ENCODE data around the gene CLP1. TPM values are rescaled to one million over a fixed set of nuclear protein-coding genes. Genes with fewer than 3 reads are reported as not detected.
A peak's percentile ranks its signal among the peaks of the same experiment; 100 is the strongest.

Gene CLP1
- total RNA-seq, 2 experiments from 2014 or later = 16.2 to 16.9 TPM

DNA sequence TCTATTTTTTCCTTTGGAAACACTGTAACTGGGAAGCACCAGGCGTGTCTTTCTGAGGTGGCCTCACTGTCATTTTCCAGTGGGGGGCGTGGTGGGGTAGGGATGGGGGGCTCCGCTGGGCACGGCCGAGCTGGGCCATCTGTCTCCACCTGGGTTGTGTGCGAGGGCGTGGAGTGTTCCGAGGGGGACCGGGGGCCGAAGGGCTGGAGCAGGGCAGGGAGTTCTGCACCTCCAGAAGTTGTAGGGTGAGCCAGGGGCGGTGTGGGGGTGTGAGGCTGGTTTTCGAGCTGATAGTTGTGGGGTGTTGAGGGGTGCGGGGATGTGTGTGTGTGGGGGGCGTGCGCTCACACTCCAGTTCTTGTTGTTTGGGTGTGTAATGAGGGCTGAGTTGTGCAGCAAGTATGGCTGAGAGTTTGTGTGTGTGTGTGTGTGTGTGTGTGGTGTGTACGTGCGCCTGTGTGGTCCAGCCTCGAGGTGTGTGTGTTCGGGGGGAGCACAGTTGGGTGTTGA, 18.7 kb upstream of the CLP1 start:
- ATAC-seq = peak; percentile 48
- Mint-ChIP-seq H3K27me3 (peaks cover 33% of the 10 kb centered on the region), H3K4me1 (ENCODE audit: low read depth) (peaks cover 17% of the 10 kb centered on the region), H3K27ac (peak overlapping the region; percentile 54), H3K4me3 (peak overlapping the region; percentile 78), H3K36me3 (ENCODE audit: low read depth) (no peaks in the 10 kb centered on the region), H3K9me3 (no peaks in the 10 kb centered on the region)
- intact Hi-C loops (cut with micrococcal nuclease) = loop anchor here (5.0 kb wide), 1 partner anchor 292 kb away; no protein-coding TSS in a partner anchor
- POLR2A ChIA-PET = interaction anchor here (1.1 to 3.8 kb wide), 3 partner anchors 66 to 71 kb away, joined by 3 to 33 read pairs (median 3); partner anchors contain the start of gene UBE2L6
- CTCF ChIA-PET = interaction anchor here (1.3 to 11.7 kb wide), 8 partner anchors 8 to 181 kb away, joined by 3 to 346 read pairs (median 23); partner anchors contain the start of genes CLP1 and UBE2L6
- peak; percentile 14 for TF ChIP-seq CTCF (IDR thresholded peaks at IDR 0.05)
- peak; percentile 35 for DNase-seq

DNA sequence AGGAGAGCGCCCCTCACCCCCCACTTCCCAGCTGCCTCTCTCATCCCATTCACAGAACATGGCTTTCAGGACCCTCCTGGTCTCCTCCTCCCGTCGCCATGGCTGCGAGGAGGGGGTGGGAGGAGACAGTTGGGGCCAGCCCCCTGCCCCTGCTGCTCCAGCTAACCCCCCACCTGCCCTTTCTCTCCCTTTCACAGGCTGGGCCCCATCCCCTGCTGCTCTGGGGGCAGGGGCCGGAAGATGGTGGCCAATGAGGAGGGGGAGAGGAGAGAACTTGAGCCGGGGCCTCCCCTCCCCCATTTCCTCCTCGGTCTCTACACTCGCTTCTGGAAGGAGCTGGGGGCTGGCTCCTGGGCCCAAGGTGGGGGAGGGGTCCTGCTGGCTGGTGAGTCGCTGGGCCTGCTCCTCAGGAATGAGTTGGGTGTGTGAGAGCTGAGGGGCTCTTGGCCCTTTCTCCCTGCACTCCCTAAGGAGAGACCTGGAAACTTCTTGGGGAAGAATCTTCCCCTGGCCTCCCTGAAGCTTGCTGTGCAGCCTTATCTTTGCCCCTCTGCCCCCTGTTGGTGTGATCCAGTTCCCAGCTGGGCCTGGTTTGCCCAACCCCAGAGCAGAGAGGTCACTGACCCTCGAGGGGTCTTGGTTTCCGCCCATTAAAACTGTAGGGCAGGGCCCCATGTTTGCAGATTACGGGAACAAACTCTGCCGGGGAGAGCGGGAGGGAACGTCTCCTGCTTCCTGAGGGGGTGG, 18.1 kb upstream of the CLP1 start:
- H3K27me3 Mint-ChIP-seq = peaks cover 28% of the 10 kb centered on the region
- no peaks in the 10 kb centered on the region for H3K36me3 Mint-ChIP-seq (ENCODE audit: low read depth)
- POLR2A ChIA-PET = interaction anchor here (1.1 to 3.8 kb wide), 3 partner anchors 9 to 71 kb away, joined by 3 to 33 read pairs (median 8); partner anchors contain the start of gene UBE2L6
- intact Hi-C loops (cut with micrococcal nuclease) = loop anchor here (5.0 kb wide), 1 partner anchor 292 kb away; no protein-coding TSS in a partner anchor
- CTCF ChIA-PET = interaction anchor here (0.8 to 11.7 kb wide), 18 partner anchors 9 to 294 kb away, joined by 3 to 346 read pairs (median 10); partner anchors contain the start of genes CLP1, UBE2L6 and YPEL4
- ATAC-seq = peak; percentile 50
- peak overlapping the region; percentile 78 for H3K4me3 Mint-ChIP-seq
- no peaks in the 10 kb centered on the region for H3K9me3 Mint-ChIP-seq
- peaks cover 17% of the 10 kb centered on the region for H3K4me1 Mint-ChIP-seq (ENCODE audit: low read depth)
- peak; percentile 32 for DNase-seq
- TF ChIP-seq CTCF (IDR thresholded peaks at IDR 0.05) = no peak
- peak overlapping the region; percentile 54 for H3K27ac Mint-ChIP-seq

DNA sequence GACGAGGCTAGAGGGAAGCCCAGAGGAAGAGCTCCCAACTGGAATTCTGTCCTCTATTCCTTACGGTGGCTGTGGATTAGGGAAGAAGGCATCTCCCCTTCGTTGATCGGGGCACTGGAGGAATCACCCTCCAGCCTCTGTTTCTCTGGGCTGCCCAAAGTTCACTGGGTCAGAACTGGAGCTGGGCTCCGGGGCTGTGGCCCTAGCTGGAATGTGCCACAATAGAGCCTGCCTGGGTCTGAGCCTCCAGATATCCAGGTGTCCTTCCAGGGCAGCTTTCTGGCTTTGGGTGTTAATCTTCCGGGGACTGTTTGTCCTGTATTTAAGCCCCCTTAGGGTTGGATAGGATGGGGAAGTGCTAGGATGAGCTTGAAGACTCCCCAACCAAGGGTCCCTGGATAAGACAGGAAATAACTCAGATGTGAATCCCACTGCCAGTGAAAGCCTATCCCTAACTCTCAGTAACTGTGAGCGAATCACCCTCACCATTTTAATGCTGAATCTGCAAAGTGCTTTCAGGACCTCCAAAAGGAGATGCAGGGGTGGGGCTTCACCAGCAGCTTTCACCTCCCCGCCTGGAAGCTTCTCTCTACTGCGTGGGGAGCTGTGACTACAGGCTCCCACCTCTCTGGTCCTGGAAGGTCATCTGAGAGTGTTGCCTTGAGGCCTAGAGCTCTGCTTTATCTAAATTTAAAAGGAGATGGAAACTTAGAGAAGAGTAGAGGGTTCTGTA, 17.3 kb upstream of the CLP1 start:
- ChIA-PET CTCF (interaction anchor here (0.8 to 11.7 kb wide), 31 partner anchors 9 to 297 kb away, joined by 3 to 346 read pairs (median 5); partner anchors contain the start of genes RTN4RL2, UBE2L6 and YPEL4), POLR2A (interaction anchor here (1.0 to 3.8 kb wide), 4 partner anchors 9 to 93 kb away, joined by 3 to 33 read pairs (median 6); partner anchors contain the start of genes CLP1 and UBE2L6)
- no peaks in the 10 kb centered on the region for H3K36me3 Mint-ChIP-seq (ENCODE audit: low read depth)
- peaks cover 31% of the 10 kb centered on the region for H3K27me3 Mint-ChIP-seq
- no peak overlapping the region for H3K4me3 Mint-ChIP-seq
- H3K27ac Mint-ChIP-seq = no peak overlapping the region
- H3K9me3 Mint-ChIP-seq = no peaks in the 10 kb centered on the region
- intact Hi-C loops (cut with micrococcal nuclease) = no loop called here
- ATAC-seq (no peak), DNase-seq (no peak)
- TF ChIP-seq CTCF (IDR thresholded peaks at IDR 0.05) = no peak
- H3K4me1 Mint-ChIP-seq (ENCODE audit: low read depth) = peaks cover 17% of the 10 kb centered on the region

DNA sequence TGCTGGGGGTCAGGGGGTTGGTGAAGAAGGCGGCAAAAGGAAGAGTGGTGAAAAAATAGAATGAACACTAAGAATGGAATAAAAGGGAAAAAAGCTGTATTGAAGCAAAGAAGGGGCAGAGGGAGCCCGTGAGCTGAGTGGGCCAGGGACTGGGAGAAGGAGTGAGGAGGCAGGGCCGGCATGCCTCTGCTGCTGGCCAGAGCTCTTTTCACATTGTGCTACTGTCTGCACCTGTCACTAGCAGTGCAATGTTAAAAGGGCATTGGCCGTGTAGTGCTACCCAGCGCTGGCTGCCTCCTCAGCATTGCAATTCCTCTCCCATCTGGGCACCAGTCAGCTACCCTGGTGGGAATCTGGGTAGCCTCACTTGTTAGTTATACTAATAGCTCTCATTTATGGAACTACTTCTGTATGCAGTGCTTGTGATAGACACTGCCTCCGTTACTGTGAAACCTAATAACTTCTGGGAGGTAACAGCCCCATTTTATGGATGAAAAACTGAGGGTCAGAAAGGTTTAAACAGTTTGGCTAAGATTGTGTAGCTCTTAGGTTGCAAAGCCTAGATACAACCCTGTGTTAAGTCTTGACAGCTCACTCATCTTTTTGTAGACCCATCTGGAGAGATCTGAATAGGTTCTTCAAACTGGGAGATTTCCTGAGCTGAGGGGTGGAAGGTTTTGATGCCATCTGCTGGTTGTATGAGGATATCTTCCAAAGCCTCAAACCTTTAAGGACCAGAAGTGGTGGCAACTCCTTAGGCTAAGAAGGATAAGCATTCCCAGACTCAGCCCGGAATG, 16.4 kb upstream of the CLP1 start:
- Mint-ChIP-seq H3K4me1 (ENCODE audit: low read depth) (peaks cover 21% of the 10 kb centered on the region), H3K27ac (no peak overlapping the region), H3K27me3 (peaks cover 40% of the 10 kb centered on the region), H3K36me3 (ENCODE audit: low read depth) (no peaks in the 10 kb centered on the region), H3K4me3 (no peak overlapping the region), H3K9me3 (no peaks in the 10 kb centered on the region)
- TF ChIP-seq CTCF (IDR thresholded peaks at IDR 0.05) = peak; percentile 41
- DNase-seq (peak; percentile 32), ATAC-seq (peak; percentile 34)
- CTCF ChIA-PET = interaction anchor here (0.7 to 11.7 kb wide), 38 partner anchors 8 to 298 kb away, joined by 3 to 346 read pairs (median 5); partner anchors contain the start of genes RTN4RL2, UBE2L6 and YPEL4
- intact Hi-C loops (cut with micrococcal nuclease) = loop anchor here (1.0 kb wide), 1 partner anchor 73 kb away; no protein-coding TSS in a partner anchor
- POLR2A ChIA-PET = interaction anchor here (1.0 to 3.8 kb wide), 4 partner anchors 8 to 94 kb away, joined by 3 to 33 read pairs (median 6); partner anchors contain the start of genes CLP1 and UBE2L6

Measured in activated CD8-positive, alpha-beta T cell treated with anti-CD3 and anti-CD28 coated beads for 36 hours (primary cell).